Measurements from ENCODE around the gene NNAT.

DNA sequence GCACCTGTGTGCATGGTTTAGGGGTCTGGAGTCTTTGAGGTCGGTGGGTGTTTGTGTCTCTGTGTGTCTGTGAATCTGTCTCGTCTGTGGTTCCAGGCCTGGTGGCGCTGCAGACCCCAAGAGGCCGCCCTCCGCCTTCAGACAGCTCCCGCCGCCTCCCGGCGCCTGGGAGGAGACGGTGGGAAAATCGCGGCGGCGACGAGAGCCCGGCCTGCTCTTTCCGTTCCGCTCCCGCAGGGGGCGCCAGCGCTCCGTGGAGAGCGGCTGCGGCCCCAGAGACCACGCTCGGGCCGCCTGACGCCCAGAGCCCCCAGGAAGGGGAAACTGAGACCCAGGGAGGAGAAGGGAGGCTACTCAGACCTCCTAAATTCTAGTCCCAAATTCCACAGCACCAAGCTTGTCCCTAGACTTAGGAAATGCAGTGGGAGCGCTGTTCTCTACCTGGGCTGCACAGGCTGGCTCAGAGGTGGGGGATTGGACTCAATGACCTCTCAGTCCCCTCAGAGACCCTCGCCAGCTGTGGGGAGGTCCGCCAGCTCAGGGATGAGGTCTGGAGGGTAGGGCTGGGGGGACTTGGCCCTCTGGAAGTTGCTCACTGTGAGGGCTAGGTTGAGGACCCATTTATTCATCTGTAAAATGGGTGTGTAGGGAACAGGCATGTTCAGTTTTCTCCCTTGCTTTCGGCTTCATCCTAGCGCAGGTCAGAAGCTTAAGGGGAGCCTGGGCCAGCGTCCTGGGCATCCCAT lies 43.5 kb downstream of the NNAT start:
- TF ChIP-seq EZH2phosphoT487 (IDR thresholded peaks at IDR 0.05; ENCODE audit: insufficient read depth, low read depth) (no peak), EZH2 (IDR thresholded peaks at IDR 0.05; ENCODE audit: insufficient read depth, poor library complexity, severe bottlenecking) (no peak)

All from GM23248 (cell line).